GM19025 (cell line): ENCODE data around the gene DPYD.
A peak's percentile ranks its signal among the peaks of the same experiment; 100 is the strongest.

Source experiments
- ATAC-seq: cut with Tn5 transposase; IDR thresholded peaks from one replicate; pipeline ENCODE4 v1.9.1; 2021; ENCODE audit warnings: mild to moderate bottlenecking, low read depth, moderate library complexity; ENCODE audit not compliant: unreplicated experiment

Gene DPYD

GRCh38 chr1:97636941-97637340 lies 283.9 kb downstream of the DPYD start:
- ATAC-seq, result no peak

DNA sequence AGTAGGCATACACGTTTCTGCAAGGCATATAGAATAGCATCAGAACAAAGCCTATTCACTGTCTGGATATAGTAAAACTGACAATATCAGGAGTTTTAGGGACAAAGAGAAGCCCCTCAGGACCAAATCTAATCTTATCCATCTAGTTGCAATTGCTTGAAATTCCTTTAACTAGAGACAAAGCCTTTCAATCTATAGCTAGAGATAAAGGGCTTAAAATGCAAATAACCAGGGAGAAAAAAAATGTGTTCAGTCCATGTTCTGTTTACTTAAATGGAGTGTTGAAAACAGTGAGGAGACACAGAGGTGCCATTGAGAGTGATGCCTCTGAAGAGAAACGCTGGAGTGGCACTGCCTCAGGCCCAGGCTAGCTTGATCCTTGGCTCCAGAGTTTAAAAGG lies 286.1 kb downstream of the DPYD start:
- no peak for ATAC-seq

DNA sequence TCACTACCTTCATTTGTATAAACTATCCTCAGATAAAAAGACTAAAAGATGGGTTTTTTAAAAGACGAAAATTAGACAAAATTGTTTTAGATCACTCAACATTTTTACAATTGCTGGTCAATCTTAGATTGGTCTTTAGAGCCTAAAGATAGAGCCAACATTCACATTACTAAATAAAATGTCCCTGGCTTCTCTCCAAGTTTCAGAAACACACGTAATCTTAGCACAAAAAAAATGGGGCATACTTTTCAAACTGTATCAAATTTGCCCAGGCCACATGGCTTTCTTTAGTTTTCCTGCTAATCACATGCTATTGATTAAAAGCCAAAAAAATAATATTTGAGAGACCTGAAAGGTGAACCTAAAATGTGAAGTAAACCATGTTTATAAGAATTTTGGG lies 288.1 kb downstream of the DPYD start:
- ATAC-seq, result no peak

GRCh38 chr1:97632075-97632474 lies 288.8 kb downstream of the DPYD start:
- no peak for ATAC-seq

GRCh38 chr1:97630948-97631347 lies 289.9 kb downstream of the DPYD start:
- ATAC-seq, result no peak

GRCh38 chr1:97630281-97630680 lies 290.6 kb downstream of the DPYD start:
- ATAC-seq, result no peak

DNA sequence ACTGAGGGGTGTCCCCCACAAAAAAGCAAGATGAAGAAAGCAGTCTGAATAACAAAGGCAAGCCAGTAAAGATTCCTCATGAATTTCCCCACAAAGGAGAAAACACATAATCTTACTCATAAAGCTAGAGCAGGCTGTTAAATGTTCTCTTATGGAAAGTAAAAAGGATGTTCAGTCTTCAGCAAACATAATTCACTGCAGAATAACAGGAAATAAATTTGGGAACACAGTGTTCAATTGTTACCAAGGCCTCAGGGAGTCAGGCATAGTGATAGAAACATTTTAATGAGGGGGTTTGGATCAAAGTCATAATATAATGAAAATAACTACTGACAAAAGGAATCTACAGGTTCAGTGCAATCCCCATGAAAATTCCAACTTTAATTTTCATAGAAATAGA lies 297.6 kb downstream of the DPYD start:
- ATAC-seq, result no peak

GRCh38 chr1:97621955-97622354 lies 298.9 kb downstream of the DPYD start:
- ATAC-seq, result no peak

DNA sequence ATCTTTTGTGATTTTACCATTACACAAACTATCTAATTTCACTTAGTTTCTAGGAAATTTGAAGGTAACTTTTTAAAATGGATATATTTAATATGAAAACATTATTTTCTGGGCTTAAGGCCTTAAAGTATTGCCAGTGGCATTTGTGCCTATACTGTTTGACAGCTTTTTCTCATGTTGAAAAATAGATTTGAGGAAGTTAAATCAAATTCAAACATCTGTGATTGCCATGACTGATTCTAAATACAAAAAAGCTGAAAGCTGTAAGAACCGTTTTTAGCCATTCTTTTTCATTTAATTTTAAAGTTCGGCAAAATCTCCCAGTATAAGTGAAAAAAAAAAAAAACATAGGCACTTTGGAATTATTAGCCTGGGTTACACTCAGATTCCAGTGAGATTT lies 301.1 kb downstream of the DPYD start:
- no peak for ATAC-seq

DNA sequence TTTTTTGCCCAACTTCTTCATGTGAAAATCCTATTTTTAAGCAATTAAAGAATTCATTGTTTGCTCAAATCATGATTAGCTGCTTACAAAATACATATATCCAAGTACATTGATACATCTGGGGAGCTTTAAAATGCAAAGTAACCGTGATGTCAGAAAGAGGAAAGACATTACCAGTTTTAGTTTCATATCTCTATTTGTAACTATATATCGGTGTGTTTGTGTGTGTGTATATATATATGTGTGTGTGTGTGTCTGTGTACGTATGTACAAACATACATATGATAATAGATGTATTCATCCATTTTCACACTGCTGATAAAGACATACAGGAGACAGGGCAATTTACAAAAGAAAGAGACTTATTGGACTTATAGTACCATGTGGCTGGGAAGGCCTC lies 310.1 kb downstream of the DPYD start:
- ATAC-seq, result no peak

DNA sequence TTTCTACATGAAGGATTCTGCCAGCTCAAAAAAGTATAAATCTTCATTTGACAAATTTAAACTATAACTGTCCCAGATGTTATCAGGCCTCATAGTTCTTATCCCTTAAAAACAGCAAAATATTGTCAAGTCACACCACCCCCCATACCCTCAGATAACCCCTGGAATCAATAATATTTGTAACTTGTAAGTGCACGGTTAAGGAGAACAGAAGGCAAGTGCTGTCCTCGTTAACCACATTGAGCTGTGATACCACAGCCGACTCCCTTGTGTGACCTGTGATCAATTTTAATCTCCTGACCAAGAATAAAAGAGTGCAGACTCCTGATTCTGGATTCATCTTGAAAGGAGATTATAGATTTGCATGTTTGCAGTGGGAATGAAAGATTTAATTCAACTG lies 310.7 kb downstream of the DPYD start:
- no peak for ATAC-seq

- peak; percentile 77 for ATAC-seq
These were observed 312.6 kb downstream of the DPYD start for GRCh38 chr1:97608272-97608671.

DNA sequence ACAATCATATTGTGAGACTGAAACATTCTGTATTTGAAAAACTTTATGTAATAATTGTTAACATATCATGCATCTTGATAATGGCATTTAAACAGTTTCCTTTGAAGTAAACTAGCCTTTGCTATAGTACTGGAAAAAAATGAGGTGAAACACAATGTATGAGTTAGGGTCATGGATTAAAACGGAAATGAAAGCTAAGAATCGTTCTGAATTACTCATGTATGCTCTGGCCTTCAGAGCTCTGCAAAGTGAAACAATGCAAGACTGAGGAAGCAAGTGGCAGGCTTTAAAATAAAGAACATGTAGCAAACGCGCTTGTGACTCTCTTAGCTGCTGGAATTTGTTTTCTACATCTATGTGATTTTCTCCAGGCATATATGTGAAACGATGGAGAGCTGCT lies 317.1 kb downstream of the DPYD start:
- ATAC-seq, result no peak

DNA sequence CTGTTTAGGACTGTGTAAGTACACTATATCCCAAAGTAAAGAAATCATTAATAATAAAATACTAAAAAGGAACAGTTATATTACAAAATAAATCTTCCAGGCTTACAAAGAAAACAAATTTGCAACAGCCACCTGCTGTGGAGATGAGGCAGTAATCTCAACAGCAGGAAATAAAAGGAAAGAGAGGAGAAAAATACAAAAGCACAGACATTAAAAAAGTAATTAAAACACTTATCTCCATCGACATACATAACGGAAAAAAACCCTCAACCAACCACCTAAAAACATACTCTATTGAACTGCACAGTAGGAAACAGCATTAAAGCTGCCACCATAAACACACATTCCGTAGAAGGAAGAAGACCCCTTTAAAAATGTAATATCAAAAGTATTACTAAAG lies 317.6 kb downstream of the DPYD start:
- no peak for ATAC-seq

- no peak for ATAC-seq
These were observed 321.4 kb downstream of the DPYD start for GRCh38 chr1:97599447-97599846.

GRCh38 chr1:97593192-97593591 lies 327.6 kb downstream of the DPYD start:
- ATAC-seq, result no peak

GRCh38 chr1:97588772-97589171 lies 332.1 kb downstream of the DPYD start:
- no peak for ATAC-seq

DNA sequence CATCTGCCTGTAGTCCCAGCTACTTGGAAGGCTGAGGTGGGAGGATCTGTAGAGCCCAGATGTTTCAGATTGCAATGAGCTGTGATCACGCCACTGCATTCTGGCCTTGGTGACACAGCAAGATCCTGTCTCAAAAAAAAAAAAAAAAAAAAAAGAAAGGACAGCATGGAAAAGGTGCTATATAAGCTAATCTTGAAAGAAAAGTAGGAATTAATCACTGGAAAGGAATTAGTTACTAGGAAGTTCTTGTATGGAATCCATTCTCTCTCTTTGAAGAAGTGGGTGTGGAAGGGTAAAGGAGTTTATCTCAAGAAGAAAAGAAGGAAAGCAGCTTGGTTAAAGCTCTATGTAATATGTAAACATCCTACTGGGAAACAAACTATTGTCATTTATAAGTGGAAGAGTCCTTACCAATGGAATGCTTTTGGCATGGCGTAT lies 339.2 kb downstream of the DPYD start:
- no peak for ATAC-seq

DNA sequence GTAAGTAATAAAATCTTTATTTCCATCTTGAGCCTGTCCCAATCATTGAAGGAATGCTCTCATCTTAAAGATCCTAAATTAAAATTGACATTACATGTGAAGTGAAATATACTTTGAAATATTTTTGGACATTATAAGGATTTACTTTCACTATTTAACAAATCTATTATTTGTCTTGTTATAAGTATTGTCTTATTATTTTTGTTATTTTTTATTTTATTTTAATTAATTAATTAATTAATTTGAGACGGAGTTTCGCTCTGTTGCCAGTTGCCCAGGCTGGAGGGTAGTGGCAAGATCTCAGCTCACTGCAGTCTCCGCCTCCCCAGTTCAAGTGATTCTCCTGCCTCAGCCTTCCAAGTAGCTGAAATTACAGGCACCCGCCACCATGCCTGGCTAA lies 343.2 kb downstream of the DPYD start:
- no peak for ATAC-seq

- no peak for ATAC-seq
These were observed 347.3 kb downstream of the DPYD start for GRCh38 chr1:97573553-97573952.

- no peak for ATAC-seq
These were observed 348.3 kb downstream of the DPYD start for GRCh38 chr1:97572561-97572960.

DNA sequence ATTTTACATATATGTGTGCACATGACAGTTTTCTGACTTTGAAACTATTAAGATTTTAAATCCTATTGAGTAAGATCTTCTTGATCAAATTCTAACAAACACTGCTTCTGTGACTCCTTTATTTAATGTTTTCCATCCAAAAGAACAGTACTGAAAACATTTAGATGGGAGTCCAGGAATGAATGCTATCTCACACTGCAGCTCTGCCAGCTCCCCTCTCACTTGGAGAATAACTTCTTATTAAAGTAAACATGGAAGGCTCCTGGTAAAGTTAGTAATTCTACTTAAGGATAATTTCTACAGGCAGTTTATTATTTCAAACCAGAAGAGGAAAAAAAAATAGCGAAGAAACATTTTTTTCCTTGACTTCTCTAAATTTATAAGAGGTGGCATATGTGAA lies 349.1 kb downstream of the DPYD start:
- no peak for ATAC-seq

DNA sequence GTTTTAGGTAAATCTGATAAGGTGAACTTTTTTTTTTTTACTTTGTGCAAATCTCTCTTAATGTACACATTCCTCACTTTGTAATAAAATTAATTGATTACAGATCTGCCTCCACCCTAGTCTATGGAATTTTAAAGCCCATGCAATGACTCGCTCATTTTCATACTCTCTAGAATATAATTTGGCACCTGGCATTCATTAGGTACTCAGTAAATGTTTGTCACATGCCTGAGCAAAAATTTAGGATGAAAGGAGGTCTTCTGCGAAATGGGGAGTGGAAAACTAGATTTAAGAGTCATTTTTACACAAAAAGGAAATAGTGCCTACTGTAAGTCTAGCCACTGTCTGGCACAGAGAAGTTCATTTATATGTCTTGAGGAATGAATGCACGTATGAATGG lies 350.1 kb downstream of the DPYD start:
- ATAC-seq, result no peak
